Stimulated activated CD8-positive, alpha-beta memory T cell treated with anti-CD3 and anti-CD28 coated beads, Interleukin-2, amount 100 ng/mL, for 48 hours (primary cell): Measurements from ENCODE around the gene MAPKAPK2.

ENCODE experiments used
- DNase-seq, 2 donors: peaks; one replicate each; pipeline ENCODE4 v3.0.0-alpha.2; 2020; ENCODE audit warnings: low read depth in 2 of 2

MAPKAPK2 gene

DNA sequence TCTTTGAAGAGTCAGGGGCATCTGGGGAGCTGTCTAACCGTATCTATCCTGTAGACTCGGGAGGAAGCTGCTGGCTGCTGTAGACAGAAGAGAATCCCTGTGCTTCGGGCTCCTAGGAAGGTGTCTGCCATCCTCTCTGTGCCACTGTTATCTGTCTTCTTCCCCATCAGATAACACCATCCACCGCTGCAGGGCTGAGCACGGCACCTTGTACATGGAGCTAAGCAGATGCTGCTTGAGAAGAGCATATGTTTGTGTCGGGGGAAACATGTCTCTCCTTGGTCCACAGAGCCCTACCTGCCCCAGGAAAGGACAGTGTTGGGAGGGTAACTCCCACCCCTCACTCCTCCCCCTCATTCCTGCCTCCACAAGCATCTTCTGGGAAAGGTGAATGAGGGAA, 1.4 kb upstream of the MAPKAPK2 start:
- DNase-seq = no peak

DNA sequence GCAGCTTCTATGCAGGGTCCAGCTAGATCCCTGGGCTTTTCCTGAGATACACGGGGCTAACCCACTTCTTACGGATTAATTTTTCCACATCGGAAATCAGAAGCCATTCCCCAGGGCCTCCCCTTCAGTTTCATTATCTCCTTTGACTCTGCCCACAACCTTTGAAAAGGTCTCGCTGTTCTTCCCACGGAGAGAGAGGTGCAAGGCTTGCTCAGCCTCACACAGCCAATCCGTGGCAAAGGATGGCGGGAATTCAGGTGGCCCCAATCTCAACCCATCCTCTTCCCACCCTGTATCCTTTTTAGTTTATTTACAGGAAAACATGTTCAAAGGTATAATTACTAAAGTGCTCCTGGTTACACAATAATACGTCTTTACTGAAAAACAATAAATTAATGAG, 702 bp upstream of the MAPKAPK2 start:
- no peak for DNase-seq

DNA sequence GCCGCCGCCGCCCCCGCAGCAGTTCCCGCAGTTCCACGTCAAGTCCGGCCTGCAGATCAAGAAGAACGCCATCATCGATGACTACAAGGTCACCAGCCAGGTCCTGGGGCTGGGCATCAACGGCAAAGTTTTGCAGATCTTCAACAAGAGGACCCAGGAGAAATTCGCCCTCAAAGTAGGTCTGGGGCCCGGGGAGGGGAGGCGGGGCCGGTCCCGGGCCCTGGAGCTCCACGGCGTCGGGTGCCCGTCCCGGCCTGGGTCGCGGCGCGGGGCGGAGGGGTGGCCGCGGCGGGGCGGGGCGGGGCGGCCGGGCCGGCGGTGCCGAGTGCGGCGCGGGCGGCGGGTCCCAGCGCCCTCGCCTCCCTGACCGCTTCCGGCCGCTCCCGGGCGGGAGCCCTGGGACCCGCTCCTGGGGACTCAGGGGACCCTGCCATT, 646 bp downstream of the MAPKAPK2 start:
- peak in 1 of 2 donors; percentile 41 for DNase-seq

DNA sequence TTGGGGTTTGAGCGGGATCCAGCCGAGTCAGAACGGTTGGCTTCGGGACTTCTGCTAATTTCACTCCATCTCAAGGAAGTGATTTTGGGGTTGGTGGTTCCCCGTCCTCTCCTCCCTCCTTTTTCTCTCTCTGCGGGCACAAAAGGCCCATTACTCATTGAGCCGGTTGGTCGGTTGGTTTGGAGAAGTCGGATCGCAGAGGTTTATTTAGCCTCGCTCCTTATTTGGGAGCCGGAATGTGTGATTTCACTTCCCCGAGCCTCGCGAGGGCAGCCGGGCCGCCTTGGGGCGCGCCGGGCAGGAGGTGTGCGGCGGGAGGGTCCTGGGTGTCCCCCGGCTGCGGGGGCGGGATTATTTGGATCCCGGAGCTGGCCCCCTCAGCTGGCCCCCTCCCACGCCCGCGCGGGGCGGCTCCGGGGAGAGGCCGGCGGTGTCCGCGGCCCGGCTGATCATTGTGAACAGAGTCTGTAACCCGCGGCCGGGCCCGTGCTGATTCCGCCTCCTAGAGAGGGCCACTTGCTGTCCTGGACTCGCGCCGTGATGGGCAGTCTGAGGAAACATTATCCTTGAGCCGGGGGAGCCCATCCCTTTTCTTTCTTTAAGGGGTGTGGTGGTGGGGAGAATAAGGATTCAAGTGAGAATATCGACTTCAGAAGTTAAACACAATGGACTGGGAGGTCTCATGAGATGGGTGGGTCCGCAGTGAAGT, 1.2 kb downstream of the MAPKAPK2 start:
- no peak for DNase-seq

DNA sequence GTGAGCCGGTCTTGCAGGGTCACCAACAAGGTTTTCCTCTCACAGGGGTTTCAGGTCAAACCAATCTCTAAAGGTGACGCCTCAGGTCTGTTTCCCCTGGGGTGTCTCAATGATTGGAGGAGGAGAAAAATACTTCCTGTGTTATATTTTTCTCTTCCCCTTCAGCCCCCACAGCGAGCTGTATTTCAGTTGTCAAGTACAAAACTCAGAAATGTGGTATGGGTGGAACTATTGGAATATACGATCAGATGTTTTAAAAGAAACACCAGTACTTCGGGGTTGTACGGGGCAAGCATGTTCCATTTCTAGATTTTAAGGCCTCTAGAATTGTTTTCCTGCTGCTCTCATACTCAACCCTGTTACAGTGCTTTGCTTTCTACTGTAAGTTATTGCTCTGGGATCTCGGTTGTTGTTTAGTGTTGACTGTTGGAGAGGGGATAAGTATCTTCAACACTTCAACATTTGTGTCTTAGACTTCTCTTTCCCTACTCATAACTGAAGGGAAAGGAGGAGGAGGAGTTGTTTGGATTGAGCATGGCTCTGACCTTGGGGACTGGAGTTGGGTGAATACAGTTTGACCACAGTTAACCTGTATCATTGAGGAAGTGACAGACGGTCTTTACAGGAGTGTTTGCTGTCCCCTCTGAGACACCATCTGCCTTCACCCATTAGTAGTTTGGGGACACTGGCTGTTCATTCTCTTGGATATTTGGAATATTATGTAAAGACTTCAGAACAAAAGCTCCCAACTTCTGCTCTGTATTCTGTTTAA, 2.0 kb downstream of the MAPKAPK2 start:
- DNase-seq = no peak

DNA sequence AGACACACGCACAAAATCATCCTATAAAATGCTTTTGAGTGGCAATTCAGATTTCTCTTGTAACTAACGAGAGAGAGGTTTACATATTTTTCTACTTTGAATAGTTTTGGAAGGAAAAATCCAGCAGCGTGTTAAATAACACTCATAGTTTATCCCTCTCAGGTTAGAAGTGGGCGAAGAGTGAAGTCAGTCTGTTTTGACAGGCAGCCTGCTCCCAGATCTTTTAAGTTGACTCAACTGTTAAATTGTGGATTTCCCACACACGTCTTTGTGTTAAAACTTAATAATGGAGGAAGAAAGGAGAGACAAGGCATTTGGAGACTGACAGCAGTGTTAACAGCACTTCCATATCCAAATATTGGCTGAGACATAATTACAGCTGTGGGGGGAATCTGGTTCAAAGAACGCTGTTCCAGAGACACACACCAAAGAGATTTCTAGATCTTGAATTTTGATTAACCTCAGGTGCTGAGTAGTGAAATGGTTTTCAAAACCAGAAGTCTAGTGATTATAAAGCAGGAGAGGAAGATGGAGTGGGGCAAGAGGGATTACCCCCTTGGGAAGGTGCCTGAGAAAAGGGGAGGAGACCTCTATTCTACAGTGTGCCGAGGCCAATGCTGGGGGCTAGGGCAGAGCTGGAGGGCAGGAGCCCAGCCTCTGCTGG, 2.7 kb downstream of the MAPKAPK2 start:
- DNase-seq = no peak

DNA sequence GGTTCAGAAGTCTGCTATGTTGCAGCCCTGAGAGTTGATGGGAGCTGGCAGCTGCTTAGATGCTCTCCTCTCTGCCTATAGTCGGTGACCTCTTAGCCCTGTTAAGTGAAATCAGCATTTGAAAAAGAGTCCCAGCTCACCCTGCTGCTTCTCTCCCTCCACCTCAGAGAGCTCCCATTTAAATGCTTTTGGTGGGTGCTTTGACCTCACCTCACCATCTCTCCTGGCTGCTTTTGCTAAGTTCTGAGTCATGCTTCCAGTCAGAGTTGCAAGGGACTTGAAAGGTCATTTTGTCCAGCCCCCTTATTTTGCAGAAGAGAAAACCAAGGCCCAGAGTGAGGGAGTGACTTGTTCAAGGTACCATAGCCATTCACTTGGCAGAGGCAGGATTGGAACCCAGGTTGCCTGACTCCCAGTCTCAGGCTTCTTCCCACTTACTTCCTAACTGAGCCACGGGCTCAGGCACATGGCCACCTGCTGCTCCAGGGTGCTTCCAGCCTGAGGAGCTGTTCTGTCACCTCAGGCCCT, 3.3 kb downstream of the MAPKAPK2 start:
- DNase-seq = no peak

DNA sequence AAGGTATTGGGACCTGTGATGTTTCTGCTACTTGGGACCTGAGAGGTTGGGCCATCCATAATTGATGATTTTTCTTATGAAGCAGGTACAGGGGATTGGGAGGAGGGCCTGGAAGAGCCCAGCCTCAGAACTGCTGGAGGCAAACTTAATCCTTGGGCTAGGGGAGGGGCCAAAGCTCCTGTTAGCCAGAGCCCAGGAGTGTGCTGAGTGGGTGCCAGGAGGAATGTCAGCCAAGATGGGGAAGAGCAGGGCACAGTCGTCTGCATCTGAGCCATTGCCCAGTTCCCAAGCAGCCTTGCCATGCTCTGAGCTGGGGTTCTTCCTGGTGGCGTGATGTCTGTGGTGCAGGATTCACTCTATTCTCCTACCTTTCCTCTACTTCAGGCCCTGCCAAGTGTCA, 5.8 kb downstream of the MAPKAPK2 start:
- DNase-seq = no peak

DNA sequence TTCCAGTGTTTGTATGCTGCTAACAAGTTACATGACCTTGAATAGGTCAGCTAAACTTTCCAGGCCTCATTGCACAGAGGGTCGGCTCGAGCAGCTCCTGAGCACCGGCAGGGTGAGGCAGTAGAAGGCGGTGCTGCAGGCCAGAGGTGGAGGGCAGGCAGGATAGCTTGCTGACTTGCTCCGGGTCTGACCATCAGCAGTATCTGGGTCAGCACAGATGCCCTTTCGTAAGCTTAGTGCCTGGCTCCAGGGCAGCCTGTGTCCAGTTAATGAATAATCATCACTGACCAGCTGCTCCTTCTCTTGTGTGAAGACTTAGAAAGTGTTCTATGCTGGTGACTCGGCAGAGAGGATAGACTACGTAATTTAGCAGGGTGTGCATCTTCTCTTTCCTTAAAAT, 6.9 kb downstream of the MAPKAPK2 start:
- no peak for DNase-seq

DNA sequence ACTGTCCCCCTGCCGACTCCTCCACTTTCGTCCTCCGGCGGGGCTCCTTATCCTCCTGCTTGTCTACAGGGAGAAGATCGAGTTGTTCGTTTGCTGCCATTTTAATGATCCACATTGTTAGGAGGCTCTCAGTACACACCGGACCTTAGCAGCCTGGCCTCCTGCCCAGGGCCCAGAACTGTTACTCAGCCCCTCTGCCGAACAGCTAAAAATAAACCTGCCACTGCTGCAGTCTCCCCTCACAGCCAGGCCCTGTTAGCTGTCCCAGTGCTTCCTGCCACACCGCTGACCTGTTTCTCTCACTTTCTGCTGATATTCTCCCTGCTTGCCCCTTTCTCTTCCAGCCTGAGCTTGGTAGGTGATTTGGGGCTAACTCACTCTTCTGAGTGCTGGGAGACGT, 8.3 kb downstream of the MAPKAPK2 start:
- DNase-seq = no peak

DNA sequence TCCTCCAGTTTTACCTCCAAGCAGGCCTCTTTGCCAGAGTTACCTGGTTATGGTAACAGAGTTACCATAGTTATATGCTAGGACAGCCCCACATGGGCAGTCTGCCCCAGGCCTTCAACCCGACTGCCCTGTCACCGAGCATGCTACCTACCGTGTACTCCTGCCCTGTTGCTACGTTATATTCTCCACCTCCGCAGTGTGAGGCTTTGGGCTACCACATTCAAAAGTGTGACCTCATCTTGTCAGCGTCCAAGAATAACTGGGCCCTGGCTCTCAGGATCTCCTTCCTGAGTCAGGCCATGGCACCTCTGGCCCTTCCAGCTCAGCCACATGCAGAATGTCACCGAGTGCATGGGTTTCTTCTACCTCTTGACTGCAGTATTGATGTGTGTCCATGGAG, 8.9 kb downstream of the MAPKAPK2 start:
- no peak for DNase-seq

DNA sequence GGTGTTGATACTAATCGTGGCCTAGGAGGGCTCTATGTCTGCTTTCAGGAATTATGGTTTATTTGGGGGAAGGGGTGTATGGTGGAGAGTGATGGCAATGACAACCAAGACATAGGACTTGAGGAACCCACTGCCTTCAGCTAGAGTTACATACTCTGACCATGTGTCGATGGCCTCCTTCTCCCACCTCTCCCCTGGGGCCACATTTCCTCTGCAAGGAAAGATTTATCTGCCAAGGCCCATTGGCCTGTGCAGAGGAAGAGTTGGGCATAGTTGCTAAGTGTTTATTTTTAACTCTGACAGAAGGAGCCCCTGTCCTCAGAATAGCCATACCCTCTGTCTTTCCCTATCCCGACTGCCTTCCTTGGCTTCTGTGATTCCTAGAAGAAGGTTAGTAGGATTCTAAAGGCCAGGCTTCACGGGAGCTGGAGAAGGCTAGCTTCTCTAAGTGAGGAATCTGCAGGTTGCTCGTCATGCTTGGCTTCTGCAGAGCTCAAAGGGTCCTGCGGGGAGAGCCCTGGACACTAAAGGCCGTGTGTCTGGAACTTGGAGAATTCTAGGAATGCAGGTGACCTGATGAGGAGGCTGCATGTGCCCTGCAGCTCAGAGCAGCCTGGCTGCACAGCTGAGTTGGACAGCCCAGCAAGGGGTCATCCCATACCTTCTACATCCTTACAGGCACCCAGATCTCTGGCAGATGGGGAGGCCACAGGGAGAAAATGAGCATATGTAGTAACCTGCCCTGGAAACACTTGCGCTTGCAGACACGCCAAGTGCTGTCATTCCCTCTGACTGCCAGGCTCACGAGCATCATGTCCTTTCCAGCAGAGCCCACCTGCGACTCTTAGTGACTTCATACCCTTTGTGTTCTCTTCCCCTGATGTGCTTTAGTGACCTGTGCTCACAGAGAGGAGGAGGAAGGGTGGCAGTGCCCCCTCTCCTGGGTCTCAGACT, 9.7 kb downstream of the MAPKAPK2 start:
- DNase-seq = no peak

DNA sequence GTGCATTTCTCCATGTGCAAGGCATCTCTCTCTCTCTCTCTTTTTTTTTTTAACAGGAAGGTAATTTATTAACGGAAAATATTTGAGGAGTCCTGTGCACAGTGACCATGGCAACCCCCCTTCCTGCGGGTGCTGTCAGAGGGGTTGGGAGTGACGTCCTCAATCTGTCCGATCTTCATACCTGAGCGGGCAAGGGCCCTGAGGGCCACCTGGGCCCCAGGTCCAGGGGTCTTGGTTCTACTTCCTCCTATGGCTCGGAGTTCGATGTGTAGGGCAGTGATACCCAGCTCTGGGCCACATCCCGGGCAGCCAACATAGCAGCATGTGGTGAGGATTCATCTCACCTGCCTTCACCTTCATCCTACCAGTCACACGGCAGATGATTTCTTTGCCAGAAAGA, 11.0 kb downstream of the MAPKAPK2 start:
- no peak for DNase-seq

DNA sequence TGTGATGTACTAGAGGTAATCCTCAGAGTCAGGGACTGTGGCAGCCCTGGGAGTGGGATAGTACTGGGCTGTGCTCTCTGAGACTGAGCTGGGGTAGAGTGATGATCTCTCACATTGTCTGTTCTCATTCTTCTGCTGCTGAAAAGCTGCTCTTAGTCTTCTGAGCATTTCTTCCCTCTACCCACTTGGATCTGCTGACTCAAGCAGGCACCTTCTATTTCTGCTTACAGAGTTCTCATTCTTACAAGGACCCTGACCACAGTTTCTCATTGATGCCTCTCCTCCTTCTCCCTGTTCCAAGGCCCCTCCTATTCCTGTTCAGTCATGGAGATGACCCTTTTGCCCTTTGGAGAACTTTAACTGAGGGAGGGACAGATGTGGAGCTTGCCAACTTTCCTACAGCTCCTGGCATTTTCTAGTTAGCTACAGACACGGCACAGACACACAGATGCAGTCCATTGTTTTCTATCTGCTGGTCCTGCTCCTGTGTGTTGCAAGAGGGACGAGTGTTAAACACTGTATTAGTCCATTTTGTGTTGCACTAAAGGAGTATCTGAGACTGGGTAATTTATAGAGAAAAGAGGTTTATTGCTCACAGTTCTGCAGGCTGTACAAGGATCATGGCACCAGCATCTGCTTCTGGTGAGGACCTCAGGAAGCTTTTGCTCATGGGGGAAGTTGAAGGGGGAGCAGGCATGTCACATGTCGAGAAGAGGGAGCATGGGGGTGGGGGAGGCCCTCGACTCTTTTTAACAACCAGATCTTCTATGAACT, 12.3 kb downstream of the MAPKAPK2 start:
- DNase-seq = no peak

DNA sequence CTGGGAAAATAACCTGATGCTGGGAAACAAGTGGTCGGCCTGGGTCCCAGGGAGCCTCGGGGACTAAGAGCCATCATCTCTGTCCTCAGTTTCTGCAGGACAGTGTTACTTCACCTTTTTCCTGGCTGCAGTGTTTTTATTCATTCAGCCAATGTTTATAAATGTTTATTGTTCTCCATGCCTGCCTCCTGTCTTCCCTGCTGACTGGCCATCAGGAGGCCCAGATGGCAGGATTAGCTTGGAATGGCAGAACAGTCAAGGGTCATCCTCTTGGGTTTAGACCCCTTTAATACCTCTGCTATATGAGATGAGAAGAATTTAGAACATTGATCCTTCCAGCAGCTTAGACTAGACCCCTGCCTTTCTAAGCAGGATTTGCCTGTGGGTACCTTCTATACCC, 13.3 kb downstream of the MAPKAPK2 start:
- no peak for DNase-seq

DNA sequence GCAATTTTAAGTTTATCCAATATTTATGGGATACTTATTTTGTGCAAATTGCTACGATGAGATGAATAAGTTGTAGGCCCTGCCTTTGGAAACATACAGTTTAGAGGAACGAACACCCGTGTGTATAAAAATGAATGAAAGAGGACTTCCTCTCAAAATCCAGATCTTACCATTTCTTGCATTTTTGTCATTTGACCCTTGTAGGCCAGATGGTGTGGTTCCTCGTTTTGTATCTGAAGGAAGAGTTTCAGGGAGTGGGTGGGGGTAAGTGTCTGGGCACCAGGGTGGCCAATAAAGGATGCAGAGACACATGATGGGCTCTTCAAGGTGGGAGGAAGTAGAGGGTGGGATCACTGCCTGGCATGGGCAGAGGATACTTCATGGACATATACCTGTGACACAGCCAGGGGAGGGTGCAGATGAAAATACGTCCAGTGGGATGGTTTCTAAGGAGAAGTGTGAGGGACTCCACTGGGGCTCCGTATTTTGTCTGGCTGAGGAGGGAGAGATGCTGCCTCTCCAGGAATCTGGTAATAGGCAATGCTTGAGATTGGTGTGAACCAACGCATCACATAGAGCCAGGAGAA, 14.4 kb downstream of the MAPKAPK2 start:
- DNase-seq = no peak

DNA sequence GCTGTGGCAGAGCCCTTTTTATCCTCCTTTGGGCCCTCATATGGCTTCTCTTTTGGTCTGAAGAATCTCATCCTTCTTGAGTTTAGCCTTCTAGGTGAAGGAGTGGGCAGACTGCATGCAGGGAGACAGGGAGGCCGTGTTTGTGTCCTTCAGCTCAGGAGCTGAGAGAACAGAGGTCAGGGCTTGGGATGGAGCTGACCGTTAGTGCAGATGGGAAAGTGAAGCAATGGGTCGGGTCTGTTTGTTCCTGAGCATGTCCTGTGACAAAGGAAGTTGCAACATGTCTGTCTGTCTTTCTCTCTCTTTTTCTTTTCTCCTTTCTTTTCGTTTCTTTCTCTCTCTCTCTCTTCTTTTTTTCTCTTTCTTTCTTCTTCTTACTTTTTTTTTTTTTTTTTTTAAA, 14.9 kb downstream of the MAPKAPK2 start:
- DNase-seq = no peak

DNA sequence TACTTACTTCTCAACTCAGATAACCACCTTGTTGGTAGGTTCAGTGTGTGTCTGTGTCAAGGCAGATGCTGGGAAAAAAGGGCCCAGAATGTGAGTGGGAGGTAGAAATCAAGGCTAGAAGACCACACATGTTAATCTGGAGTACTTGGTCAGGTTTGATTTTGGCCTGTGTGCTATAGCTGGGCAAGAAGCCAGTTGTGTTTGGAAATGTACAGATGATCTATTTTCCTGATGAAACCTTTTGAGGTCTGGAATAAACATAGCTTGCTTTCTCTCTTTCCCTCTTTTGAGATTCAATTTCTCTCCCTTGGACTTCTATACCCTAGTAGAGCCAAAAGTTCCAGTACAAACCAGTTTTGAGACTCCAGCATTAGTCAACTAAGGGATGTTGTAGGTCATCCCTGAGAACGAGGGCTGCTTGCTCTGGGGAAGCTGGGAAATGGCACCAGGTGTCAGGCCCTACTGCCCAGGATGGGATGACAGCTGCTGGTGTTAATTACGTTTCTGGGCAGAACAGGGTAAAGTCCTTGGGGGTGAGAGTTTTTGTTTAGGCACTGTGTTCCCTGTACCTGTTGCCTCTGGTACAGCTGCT, 15.8 kb downstream of the MAPKAPK2 start:
- DNase-seq = no peak

DNA sequence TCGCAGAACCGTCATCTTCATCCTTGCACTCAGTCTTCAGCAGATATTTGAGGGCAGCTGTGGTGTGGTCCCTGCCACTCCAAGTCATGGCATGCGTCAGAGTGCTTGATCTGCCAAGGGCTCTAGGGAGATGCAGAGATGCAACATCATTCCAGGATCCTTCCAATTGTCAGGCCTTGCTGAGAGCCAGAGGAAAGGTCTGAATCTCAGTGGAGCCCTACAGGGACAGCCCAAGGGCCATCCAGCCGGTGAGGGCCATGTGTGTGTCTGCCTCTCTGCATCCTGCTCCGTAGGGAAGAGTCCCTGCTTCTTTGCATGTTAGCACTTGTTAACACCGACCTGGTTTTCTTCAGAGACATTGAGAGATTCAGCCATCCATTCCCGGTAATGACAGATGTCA, 17.6 kb downstream of the MAPKAPK2 start:
- DNase-seq = no peak

DNA sequence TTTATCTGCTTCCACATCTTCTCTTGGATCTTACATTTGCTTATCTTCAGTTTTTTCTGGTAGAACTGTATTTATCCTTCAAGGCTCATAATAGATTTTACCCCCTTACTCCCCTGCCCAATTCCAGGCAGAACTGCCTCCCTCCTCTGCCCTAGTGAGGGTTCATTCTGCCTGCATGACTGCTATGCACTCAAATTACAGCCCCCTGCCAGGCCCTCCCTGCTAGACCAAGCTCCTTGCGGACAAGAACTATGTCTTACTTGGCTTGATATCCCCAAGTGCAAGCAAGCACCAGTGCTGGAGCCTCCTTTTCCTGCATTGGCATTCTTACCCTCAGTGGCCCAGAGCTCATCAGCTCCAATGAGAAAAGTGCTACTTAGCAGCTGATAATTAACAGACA, 18.1 kb downstream of the MAPKAPK2 start:
- no peak for DNase-seq
